ENCODE measurements around the gene ST7. TPM values are rescaled to one million over a fixed set of nuclear protein-coding genes. Genes with fewer than 3 reads are reported as not detected.

The ST7 gene
- total and polyA plus RNA-seq, 7 donors: 6.0 to 12.5 (median 7.3) TPM

DNA sequence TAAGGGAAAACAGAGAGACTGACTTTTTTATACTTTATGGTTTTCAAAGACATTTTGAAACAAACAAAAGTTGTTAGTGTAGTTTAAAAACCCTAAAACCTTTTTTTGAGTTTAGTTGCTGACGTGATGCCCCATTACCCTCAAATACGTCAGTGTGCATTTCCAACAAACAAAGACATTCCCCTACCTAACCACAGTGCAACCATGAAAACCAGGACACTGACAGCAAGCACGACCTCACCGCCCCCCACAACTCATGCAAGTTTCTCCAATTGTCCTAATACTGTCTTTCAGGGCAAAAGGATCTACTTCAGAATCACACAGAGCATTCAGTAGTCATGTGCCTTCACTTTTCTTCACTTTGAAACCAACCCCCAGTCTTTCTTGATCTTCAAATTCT is 294.5 kb downstream of the ST7 start:
- no peak overlapping the region for H3K27ac ChIP-seq
- H3K27me3 ChIP-seq (ENCODE audit: insufficient read depth in 3 of 3, low read length in 2 of 3): no peaks in the 10 kb centered on the region
- 76 to 82% (median 77%) methylated on average over 4 of the region's 4 CpGs for WGBS, 3 donors
- TF ChIP-seq, protein P1, sequence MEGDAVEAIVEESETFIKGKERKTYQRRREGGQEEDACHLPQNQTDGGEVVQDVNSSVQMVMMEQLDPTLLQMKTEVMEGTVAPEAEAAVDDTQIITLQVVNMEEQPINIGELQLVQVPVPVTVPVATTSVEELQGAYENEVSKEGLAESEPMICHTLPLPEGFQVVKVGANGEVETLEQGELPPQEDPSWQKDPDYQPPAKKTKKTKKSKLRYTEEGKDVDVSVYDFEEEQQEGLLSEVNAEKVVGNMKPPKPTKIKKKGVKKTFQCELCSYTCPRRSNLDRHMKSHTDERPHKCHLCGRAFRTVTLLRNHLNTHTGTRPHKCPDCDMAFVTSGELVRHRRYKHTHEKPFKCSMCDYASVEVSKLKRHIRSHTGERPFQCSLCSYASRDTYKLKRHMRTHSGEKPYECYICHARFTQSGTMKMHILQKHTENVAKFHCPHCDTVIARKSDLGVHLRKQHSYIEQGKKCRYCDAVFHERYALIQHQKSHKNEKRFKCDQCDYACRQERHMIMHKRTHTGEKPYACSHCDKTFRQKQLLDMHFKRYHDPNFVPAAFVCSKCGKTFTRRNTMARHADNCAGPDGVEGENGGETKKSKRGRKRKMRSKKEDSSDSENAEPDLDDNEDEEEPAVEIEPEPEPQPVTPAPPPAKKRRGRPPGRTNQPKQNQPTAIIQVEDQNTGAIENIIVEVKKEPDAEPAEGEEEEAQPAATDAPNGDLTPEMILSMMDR (IDR thresholded peaks at IDR 0.05): no peak
- H3K36me3 ChIP-seq (ENCODE audit: insufficient read depth in 1 of 2, low read depth in 1 of 2): no peaks in the 10 kb centered on the region
- intact Hi-C loops (cut with DNase I): no loop called here
- no peaks in the 10 kb centered on the region for H3K4me1 ChIP-seq
- no peaks in the 10 kb centered on the region for H3K9me3 ChIP-seq
- no peak overlapping the region for H3K4me3 ChIP-seq
- no peak for ATAC-seq
- DNase-seq: no peak

GRCh38 chr7:117248829-117249228 is 295.5 kb downstream of the ST7 start:
- DNase-seq (no peak), ATAC-seq (no peak)
- Histone ChIP-seq H3K27me3 (ENCODE audit: insufficient read depth in 3 of 3, low read length in 2 of 3) (no peaks in the 10 kb centered on the region), H3K9me3 (no peaks in the 10 kb centered on the region), H3K4me3 (no peak overlapping the region), H3K4me1 (no peaks in the 10 kb centered on the region), H3K36me3 (ENCODE audit: insufficient read depth in 1 of 2, low read depth in 1 of 2) (no peaks in the 10 kb centered on the region), H3K27ac (no peak overlapping the region)
- TF ChIP-seq, protein P1 (IDR thresholded peaks at IDR 0.05): no peak
- intact Hi-C loops (cut with DNase I): no loop called here
- WGBS, 3 donors: 25 to 48% (median 26%) methylated on average over 5 of the region's 5 CpGs

- intact Hi-C loops (cut with DNase I): no loop called here
- ATAC-seq: no peak
- H3K27ac ChIP-seq: no peak overlapping the region
- no peaks in the 10 kb centered on the region for H3K9me3 ChIP-seq
- 83 to 85% (median 84%) methylated on average over 5 of the region's 5 CpGs for WGBS, 3 donors
- no peak overlapping the region for H3K4me3 ChIP-seq
- DNase-seq: no peak
- no peaks in the 10 kb centered on the region for H3K36me3 ChIP-seq (ENCODE audit: insufficient read depth in 1 of 2, low read depth in 1 of 2)
- no peaks in the 10 kb centered on the region for H3K4me1 ChIP-seq
- TF ChIP-seq, protein P1 (IDR thresholded peaks at IDR 0.05): no peak
- H3K27me3 ChIP-seq (ENCODE audit: insufficient read depth in 3 of 3, low read length in 2 of 3): no peaks in the 10 kb centered on the region
Measured at GRCh38 chr7:117249696-117250095, 296.4 kb downstream of the ST7 start.

DNA sequence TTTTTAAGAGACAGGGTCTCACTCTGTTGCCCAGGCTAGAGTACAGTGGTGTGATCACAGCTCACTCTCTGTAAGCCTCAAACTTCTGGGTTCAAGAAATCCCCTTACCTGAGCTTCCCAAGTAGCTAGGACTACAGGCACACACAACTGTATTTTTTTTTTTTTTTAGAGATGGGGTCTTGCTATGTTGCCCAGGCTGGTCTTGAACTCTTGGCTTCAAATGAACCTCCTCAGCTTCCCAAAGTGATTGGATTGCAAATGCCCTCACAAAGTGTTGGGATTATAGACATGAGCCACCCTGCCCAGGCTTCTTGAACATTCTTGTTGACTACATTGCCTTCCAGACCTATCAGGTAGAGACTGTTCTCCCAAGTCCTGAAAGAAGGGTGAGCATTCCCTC is 296.9 kb downstream of the ST7 start:
- no peaks in the 10 kb centered on the region for H3K4me1 ChIP-seq
- H3K9me3 ChIP-seq: no peaks in the 10 kb centered on the region
- TF ChIP-seq, protein P1 (IDR thresholded peaks at IDR 0.05): no peak
- H3K4me3 ChIP-seq: no peak overlapping the region
- no peaks in the 10 kb centered on the region for H3K27me3 ChIP-seq (ENCODE audit: insufficient read depth in 3 of 3, low read length in 2 of 3)
- no peaks in the 10 kb centered on the region for H3K36me3 ChIP-seq (ENCODE audit: insufficient read depth in 1 of 2, low read depth in 1 of 2)
- intact Hi-C loops (cut with DNase I): no loop called here
- ATAC-seq (no peak), DNase-seq (no peak)
- no peak overlapping the region for H3K27ac ChIP-seq

- Histone ChIP-seq H3K27me3 (ENCODE audit: insufficient read depth in 3 of 3, low read length in 2 of 3) (no peaks in the 10 kb centered on the region), H3K4me3 (no peak overlapping the region), H3K27ac (no peak overlapping the region), H3K9me3 (no peaks in the 10 kb centered on the region), H3K4me1 (no peaks in the 10 kb centered on the region), H3K36me3 (ENCODE audit: insufficient read depth in 1 of 2, low read depth in 1 of 2) (no peaks in the 10 kb centered on the region)
- TF ChIP-seq, protein P1 (IDR thresholded peaks at IDR 0.05): no peak
- ATAC-seq (no peak), DNase-seq (no peak)
- WGBS, 3 donors: 59 to 86% (median 84%) methylated on average over 4 of the region's 4 CpGs
- intact Hi-C loops (cut with DNase I): no loop called here
Measured at GRCh38 chr7:117250801-117251200, 297.5 kb downstream of the ST7 start.
